ENCODE data around the gene YIPF3.

YIPF3 gene

GRCh38 chr6:43465948-43466347 is 50.8 kb downstream of the YIPF3 start:
- no peak for DNase-seq (ENCODE audit: low read depth in 2 of 3, low spot score in 1 of 3)

GRCh38 chr6:43464337-43464736 is 52.4 kb downstream of the YIPF3 start:
- no peak for DNase-seq (ENCODE audit: low read depth in 2 of 3, low spot score in 1 of 3)

- no peak for DNase-seq (ENCODE audit: low read depth in 2 of 3, low spot score in 1 of 3)
These were observed 54.8 kb downstream of the YIPF3 start for GRCh38 chr6:43461936-43462335.

Measured in stimulated activated CD4-positive, alpha-beta T cell treated with anti-CD3 and anti-CD28 coated beads, Interleukin-12 subunit alpha, Interleukin-12 subunit beta, amount 100 ng/mL, for 48 hours (primary cell).